BE2C (cell line): ENCODE data around the gene CXXC5.
A peak's percentile ranks its signal among the peaks of the same experiment; 100 is the strongest.

Experiments
- DNase-seq: peaks from one replicate; pipeline ENCODE4 v3.0.0-alpha.2; 2020
- H3K27me3 ChIP-seq: fragments of 250-450 bp; sonication (Bioruptor Pico); 2 replicates; pipeline ENCODE4 v1.5.1; 2020; ENCODE audit warnings: mild to moderate bottlenecking
- H3K36me3 ChIP-seq: fragments of 250-450 bp; sonication (Bioruptor Pico); 2 replicates; pipeline ENCODE4 v1.5.1; 2020; ENCODE audit warnings: mild to moderate bottlenecking
- H3K4me1 ChIP-seq: fragments of 250-450 bp; sonication (Bioruptor Pico); 2 replicates; pipeline ENCODE4 v1.5.1; 2020
- H3K4me3 ChIP-seq: 2 replicates; pipeline ENCODE4 v1.5.1; 2011; ENCODE audit warnings: low read depth, low read length
- H3K9me3 ChIP-seq: fragments of 250-450 bp; sonication (Bioruptor Pico); 2 replicates; pipeline ENCODE4 v1.5.1; 2020
- CTCF ChIP-seq: IDR thresholded peaks from 2 replicates; pipeline ENCODE4 v1.5.1; 2012; ENCODE audit warnings: mild to moderate bottlenecking, low read depth, low read length

CXXC5 gene

GRCh38 chr5:139676406-139676805 lies 28.3 kb downstream of the CXXC5 start:
- no peak for TF ChIP-seq CTCF
- Histone ChIP-seq H3K36me3 (peaks cover 24% of the 10 kb centered on the region), H3K4me1 (peaks cover 40% of the 10 kb centered on the region), H3K27me3 (no peaks in the 10 kb centered on the region), H3K9me3 (no peaks in the 10 kb centered on the region), H3K4me3 (no peak overlapping the region)
- DNase-seq = no peak

- TF ChIP-seq CTCF = no peak
- no peaks in the 10 kb centered on the region for H3K9me3 ChIP-seq
- peaks cover 35% of the 10 kb centered on the region for H3K4me1 ChIP-seq
- peak overlapping the region; percentile 12 for H3K4me3 ChIP-seq
- no peaks in the 10 kb centered on the region for H3K27me3 ChIP-seq
- DNase-seq = peak; percentile 48
- peaks cover 29% of the 10 kb centered on the region for H3K36me3 ChIP-seq
These were observed 29.0 kb downstream of the CXXC5 start for GRCh38 chr5:139676951-139677735.

DNA sequence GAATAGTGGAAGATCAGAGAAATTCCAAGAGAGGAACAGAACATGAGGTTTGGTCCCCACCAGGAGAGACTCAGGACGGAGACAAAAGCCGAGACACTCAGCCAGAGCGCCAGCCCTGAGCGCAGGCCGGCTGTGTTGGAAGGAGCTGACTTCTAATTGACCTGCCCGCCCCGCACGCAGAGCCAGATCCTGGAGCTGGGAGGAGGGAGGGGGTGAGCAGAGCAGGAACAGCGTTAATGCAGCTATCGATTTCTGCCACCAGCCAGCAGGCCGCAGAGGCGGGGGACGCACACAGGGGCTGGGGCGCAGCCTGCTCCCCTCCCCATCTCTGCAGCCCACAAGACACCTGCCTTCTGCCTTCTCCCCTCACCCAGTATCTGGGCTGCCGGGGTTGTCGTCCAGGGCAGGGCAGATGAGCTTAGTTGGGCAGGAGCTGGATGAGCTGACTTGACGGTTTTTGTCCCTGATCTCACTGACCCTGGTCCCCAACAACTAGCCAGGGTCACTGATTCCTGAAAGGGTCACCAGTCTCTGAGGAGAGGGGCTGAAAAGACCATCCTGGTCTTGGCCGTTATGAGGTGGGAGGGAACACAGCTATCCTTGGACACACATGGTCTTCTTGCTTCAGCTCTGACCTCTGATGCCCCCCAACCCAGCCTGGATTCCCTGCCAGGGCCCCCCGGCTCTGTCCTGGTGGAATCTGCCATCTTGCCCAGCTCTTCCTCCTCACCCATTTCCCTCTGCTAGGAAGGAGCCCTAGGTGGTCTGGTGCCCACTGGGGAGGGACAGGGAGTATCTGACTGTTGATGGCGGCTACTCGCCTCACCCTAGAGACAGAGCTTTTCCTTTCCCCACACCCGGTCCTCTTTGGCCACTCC lies 29.8 kb downstream of the CXXC5 start:
- Histone ChIP-seq H3K27me3 (no peaks in the 10 kb centered on the region), H3K4me1 (peaks cover 31% of the 10 kb centered on the region), H3K36me3 (peaks cover 36% of the 10 kb centered on the region), H3K9me3 (no peaks in the 10 kb centered on the region), H3K4me3 (peak overlapping the region; percentile 12)
- no peak for TF ChIP-seq CTCF
- DNase-seq = peak; percentile 86

DNA sequence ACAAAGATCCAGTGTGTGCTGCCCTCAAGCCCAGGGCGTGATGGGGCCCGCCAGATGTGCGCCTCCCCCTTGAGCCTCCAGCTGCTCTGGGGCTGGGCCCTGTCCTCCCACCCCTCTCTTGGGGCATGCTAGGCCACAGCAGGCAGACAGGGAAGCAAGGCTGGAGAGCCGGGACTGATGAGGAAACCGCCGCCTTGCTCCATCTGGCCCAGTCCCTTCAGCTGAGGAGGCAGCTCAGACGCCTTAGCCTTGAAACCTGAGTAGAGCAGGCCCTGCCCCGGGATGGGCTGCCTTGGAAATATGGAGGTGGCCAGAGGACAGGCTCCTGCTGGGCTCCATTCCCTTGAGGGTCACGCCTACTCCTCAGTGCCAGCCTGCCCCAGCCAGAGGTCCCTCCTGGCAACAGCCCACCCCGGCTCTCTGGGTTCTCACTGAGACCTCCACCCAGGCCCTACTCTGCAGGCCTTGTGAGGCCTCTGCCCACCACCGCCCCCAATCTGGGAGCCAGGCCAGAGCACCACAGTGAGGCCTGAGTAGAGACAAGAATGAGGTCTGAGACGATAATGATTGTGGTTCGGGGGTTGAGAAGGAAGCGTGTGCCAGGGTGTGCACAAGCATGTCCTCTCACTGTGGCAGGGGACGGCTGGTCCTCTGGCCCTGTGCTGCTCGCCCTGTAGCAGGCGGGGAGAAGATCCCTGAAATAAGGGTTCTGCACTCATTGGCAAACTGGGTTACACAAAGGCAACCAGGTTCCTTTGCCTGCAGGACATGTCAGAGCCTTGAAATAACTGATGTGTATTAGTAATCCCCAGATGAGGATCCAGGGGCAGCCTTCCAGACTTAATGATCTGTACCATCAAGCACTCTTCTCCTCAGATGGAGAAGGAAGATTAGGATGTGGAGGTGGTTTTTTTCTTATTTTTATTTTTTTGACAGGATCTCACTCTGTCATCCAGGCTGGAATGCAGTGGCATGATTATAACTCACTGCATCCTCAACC lies 30.9 kb downstream of the CXXC5 start:
- H3K36me3 ChIP-seq = peaks cover 46% of the 10 kb centered on the region
- TF ChIP-seq CTCF = no peak
- H3K4me1 ChIP-seq = peaks cover 29% of the 10 kb centered on the region
- no peaks in the 10 kb centered on the region for H3K9me3 ChIP-seq
- H3K27me3 ChIP-seq = no peaks in the 10 kb centered on the region
- DNase-seq = no peak
- H3K4me3 ChIP-seq = no peak overlapping the region

DNA sequence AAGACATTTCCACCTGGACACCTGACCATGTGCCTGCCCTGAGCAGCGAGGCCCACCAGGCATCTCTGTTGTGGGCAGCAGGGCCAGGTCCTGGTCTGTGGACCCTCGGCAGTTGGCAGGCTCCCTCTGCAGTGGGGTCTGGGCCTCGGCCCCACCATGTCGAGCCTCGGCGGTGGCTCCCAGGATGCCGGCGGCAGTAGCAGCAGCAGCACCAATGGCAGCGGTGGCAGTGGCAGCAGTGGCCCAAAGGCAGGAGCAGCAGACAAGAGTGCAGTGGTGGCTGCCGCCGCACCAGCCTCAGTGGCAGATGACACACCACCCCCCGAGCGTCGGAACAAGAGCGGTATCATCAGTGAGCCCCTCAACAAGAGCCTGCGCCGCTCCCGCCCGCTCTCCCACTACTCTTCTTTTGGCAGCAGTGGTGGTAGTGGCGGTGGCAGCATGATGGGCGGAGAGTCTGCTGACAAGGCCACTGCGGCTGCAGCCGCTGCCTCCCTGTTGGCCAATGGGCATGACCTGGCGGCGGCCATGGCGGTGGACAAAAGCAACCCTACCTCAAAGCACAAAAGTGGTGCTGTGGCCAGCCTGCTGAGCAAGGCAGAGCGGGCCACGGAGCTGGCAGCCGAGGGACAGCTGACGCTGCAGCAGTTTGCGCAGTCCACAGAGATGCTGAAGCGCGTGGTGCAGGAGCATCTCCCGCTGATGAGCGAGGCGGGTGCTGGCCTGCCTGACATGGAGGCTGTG lies 32.4 kb downstream of the CXXC5 start:
- DNase-seq = no peak
- Histone ChIP-seq H3K9me3 (no peaks in the 10 kb centered on the region), H3K27me3 (no peaks in the 10 kb centered on the region), H3K36me3 (peaks cover 56% of the 10 kb centered on the region), H3K4me1 (peaks cover 27% of the 10 kb centered on the region), H3K4me3 (no peak overlapping the region)
- no peak for TF ChIP-seq CTCF
